Sigmoid colon (tissue), 7 donors: ENCODE measurements around the gene SLC7A8. TPM values are rescaled to one million over a fixed set of nuclear protein-coding genes. Genes with fewer than 3 reads are reported as not detected.

Experiments
- DNase-seq: peaks from one replicate; pipeline ENCODE4 v3.0.0-alpha.2; 2019
- H3K27ac ChIP-seq, 4 donors: fragments of 200-600 bp; sonication (generic); one replicate each; pipeline ENCODE4 v1.5.1; 2016 to 2019; ENCODE audit warnings: mild to moderate bottlenecking in 1 of 4
- H3K27me3 ChIP-seq, 3 donors: fragments of 200-600 bp; sonication (generic); one replicate each; pipeline ENCODE4 v1.5.1; 2019; ENCODE audit warnings: mild to moderate bottlenecking in 1 of 3
- H3K36me3 ChIP-seq, 4 donors: fragments of 200-600 bp; sonication (generic); one replicate each; pipeline ENCODE4 v1.5.1; 2016 to 2019
- H3K4me1 ChIP-seq, 4 donors: fragments of 200-600 bp; sonication (generic); one replicate each; pipeline ENCODE4 v1.5.1; 2017 to 2019
- H3K4me3 ChIP-seq, 4 donors: fragments of 200-600 bp; sonication (generic); one replicate each; pipeline ENCODE4 v1.5.1; 2017 to 2019; ENCODE audit warnings: mild to moderate bottlenecking in 2 of 4, moderate library complexity in 1 of 4
- H3K9me3 ChIP-seq, 4 donors: fragments of 200-600 bp in 3 of 4; sonication (generic) in 3 of 4; one replicate each; pipeline versions ENCODE4 v1.5.1 to v1.6.1; 2013 to 2019
- CTCF ChIP-seq, 4 experiments: fragments of 450-650 bp in 3 of 4; fragments of 200-600 bp in 1 of 4; IDR thresholded peaks; one replicate each; pipeline ENCODE4 v1.5.1; 2016 to 2019; ENCODE audit warnings: antibody characterized with exemption in 4 of 4, mild to moderate bottlenecking in 3 of 4, moderate library complexity in 2 of 4
- EP300 ChIP-seq, 4 donors: sonication (generic); formaldehyde crosslinking; IDR thresholded peaks; one replicate each; pipeline ENCODE4 v1.6.1; 2017; ENCODE audit warnings: antibody characterized with exemption in 4 of 4
- POLR2A ChIP-seq, 2 donors: fragments of 450-650 bp; IDR thresholded peaks; one replicate each; pipeline ENCODE4 v1.6.1; 2016; ENCODE audit warnings: antibody characterized with exemption in 2 of 2, mild to moderate bottlenecking in 2 of 2, moderate library complexity in 2 of 2
- POLR2AphosphoS5 ChIP-seq, 4 donors: sonication (generic); formaldehyde crosslinking; IDR thresholded peaks; one replicate each; pipeline ENCODE4 v1.6.1; 2017; ENCODE audit warnings: antibody characterized with exemption in 4 of 4
- WGBS, 2 donors: extraction: QIAGEN DNeasy Blood & Tissue Kit; methylation state at CpG; one replicate each; pipeline ENCODE4 v1.1.7; 2013; 5-methylcytosine and 5-hydroxymethylcytosine counted together
- intact Hi-C: fragments of 100-400 bp; cut with DNase I; formaldehyde crosslinking; loops from one replicate; pipeline ENCODE4 v1.15.1; 2023
- polyA plus RNA-seq, 3 donors: library from polyadenylated mRNA; stranded (reverse); fragments of 200-250 nt; gene quantifications; one replicate each; pipeline ENCODE4 v1.2.3, GENCODE V29; 2013
- total RNA-seq, 4 donors: library from RNA; depleted of rRNA; stranded (reverse); fragments of >200 nt; gene quantifications; one replicate each; pipeline ENCODE4 v1.1.0, GENCODE V29; 2016
- donor health status: healthy with polysubstance abuse.
- donor health status: Bipolar disorder and iron deficiency.
- donor health status: healthy.

Gene SLC7A8
- total and polyA plus RNA-seq, 7 donors: 5.5 to 24.7 (median 13.2) TPM

- Histone ChIP-seq H3K27ac (peak within 1 kb of the TSS; percentile 97 to 99 (median 98)), H3K9me3 (no peaks in the 10 kb centered on the region), H3K4me1 (peaks cover 0 to 47% (median 38%) of the 10 kb centered on the region in 4 donors), H3K4me3 (peak within 1 kb of the TSS; percentile 79 to 93 (median 90)), H3K36me3 (peaks cover 5 to 55% (median 22%) of the 10 kb centered on the region in 4 donors), H3K27me3 (no peaks in the 10 kb centered on the region)
- peak; percentile 90 for DNase-seq
- 0% methylated on average over 55 of the region's 55 CpGs for WGBS, 2 donors
- TF ChIP-seq EP300 (IDR thresholded peaks at IDR 0.05): no peak
- peak; percentile 74 to 83 for TF ChIP-seq POLR2A (IDR thresholded peaks at IDR 0.05)
- TF ChIP-seq POLR2AphosphoS5 (IDR thresholded peaks at IDR 0.05): peak; percentile 60 to 91 (median 87)
- no peak for TF ChIP-seq CTCF (IDR thresholded peaks at IDR 0.05)
- intact Hi-C loops: loop anchor here (5.0 to 10.0 kb wide), 3 partner anchors 210 to 460 kb away; partner anchors contain the start of genes BCL2L2, LRP10, PPP1R3E and THTPA
Observed at GRCh38 chr14:23094666-23095195, 88.7 kb downstream of the SLC7A8 start, which contains the start of gene ACIN1. ACIN1 (minus strand) TSS chr14:23095136; CDS start chr14:23095112, 24 bp downstream.

GRCh38 chr14:23093991-23094665 lies 89.3 kb downstream of the SLC7A8 start:
- TF ChIP-seq EP300 (IDR thresholded peaks at IDR 0.05): no peak
- no peak for TF ChIP-seq CTCF (IDR thresholded peaks at IDR 0.05)
- no peak for TF ChIP-seq POLR2AphosphoS5 (IDR thresholded peaks at IDR 0.05)
- TF ChIP-seq POLR2A (IDR thresholded peaks at IDR 0.05): no peak
- intact Hi-C loops: loop anchor here (10.0 kb wide), 2 partner anchors 211 to 461 kb away; partner anchors contain the start of genes BCL2L2, PPP1R3E, THTPA and ZFHX2
- Histone ChIP-seq H3K27me3 (no peaks in the 10 kb centered on the region), H3K4me3 (peak overlapping the region; percentile 79 to 93 (median 90)), H3K36me3 (peaks cover 11 to 57% (median 28%) of the 10 kb centered on the region in 4 donors), H3K27ac (peak overlapping the region; percentile 97 to 99 (median 98)), H3K4me1 (peaks cover 0 to 44% (median 38%) of the 10 kb centered on the region in 4 donors), H3K9me3 (no peaks in the 10 kb centered on the region)
- 1% methylated on average over 14 of the region's 14 CpGs for WGBS, 2 donors
- DNase-seq: no peak

- no peaks in the 10 kb centered on the region for H3K9me3 ChIP-seq
- H3K4me3 ChIP-seq: peak overlapping the region in 3 of 4 donors; percentile 79 to 93 (median 87)
- no peak for DNase-seq
- H3K36me3 ChIP-seq: peaks cover 14 to 57% (median 31%) of the 10 kb centered on the region in 4 donors
- TF ChIP-seq POLR2A (IDR thresholded peaks at IDR 0.05) (no peak), CTCF (IDR thresholded peaks at IDR 0.05) (no peak), EP300 (IDR thresholded peaks at IDR 0.05) (no peak), POLR2AphosphoS5 (IDR thresholded peaks at IDR 0.05) (no peak)
- H3K27ac ChIP-seq: peak overlapping the region in 2 of 4 donors; percentile 97 to 99
- no peaks in the 10 kb centered on the region for H3K27me3 ChIP-seq
- H3K4me1 ChIP-seq: peaks cover 0 to 44% (median 38%) of the 10 kb centered on the region in 4 donors
- 57 to 81% methylated on average over 2 of the region's 2 CpGs for WGBS, 2 donors
- intact Hi-C loops: loop anchor here (10.0 kb wide), 2 partner anchors 211 to 461 kb away; partner anchors contain the start of genes BCL2L2, PPP1R3E, THTPA and ZFHX2
Observed at GRCh38 chr14:23093526-23093925, 89.9 kb downstream of the SLC7A8 start.

- TF ChIP-seq EP300 (IDR thresholded peaks at IDR 0.05): no peak
- TF ChIP-seq POLR2A (IDR thresholded peaks at IDR 0.05): no peak
- no peak for TF ChIP-seq CTCF (IDR thresholded peaks at IDR 0.05)
- no peak for TF ChIP-seq POLR2AphosphoS5 (IDR thresholded peaks at IDR 0.05)
- Histone ChIP-seq H3K9me3 (no peaks in the 10 kb centered on the region), H3K27me3 (no peaks in the 10 kb centered on the region), H3K27ac (no peak overlapping the region), H3K4me3 (no peak overlapping the region), H3K4me1 (peaks cover 0 to 44% (median 38%) of the 10 kb centered on the region in 4 donors), H3K36me3 (peaks cover 14 to 57% (median 32%) of the 10 kb centered on the region in 4 donors)
- intact Hi-C loops: loop anchor here (10.0 kb wide), 2 partner anchors 212 to 462 kb away; partner anchors contain the start of genes BCL2L2, PPP1R3E, THTPA and ZFHX2
- 62 to 78% methylated on average over 2 of the region's 2 CpGs for WGBS, 2 donors
- DNase-seq: no peak
Observed at GRCh38 chr14:23093104-23093503, 90.4 kb downstream of the SLC7A8 start.
